Type B pancreatic cell (in vitro differentiated cells): Measurements from ENCODE around the gene HPCAL1. TPM values are rescaled to one million over a fixed set of nuclear protein-coding genes. Genes with fewer than 3 reads are reported as not detected.

Source experiments
- DNase-seq: peaks from one replicate; pipeline ENCODE4 v3.0.0; 2021; ENCODE audit warnings: mixed read lengths; ENCODE audit not compliant: unreplicated experiment; ENCODE audit errors: extremely low spot score
- H3K27ac Mint-ChIP-seq: 2 replicates; pipeline ENCODE4 v1.8.0; 2021; ENCODE audit warnings: mild to moderate bottlenecking, mixed read lengths
- H3K27me3 Mint-ChIP-seq: 2 replicates; pipeline ENCODE4 v1.8.0; 2021; ENCODE audit warnings: mixed read lengths
- H3K36me3 Mint-ChIP-seq: 2 replicates; pipeline ENCODE4 v1.8.0; 2021; ENCODE audit warnings: mixed read lengths
- H3K4me1 Mint-ChIP-seq: one replicate; pipeline ENCODE4 v1.8.0; 2021; ENCODE audit warnings: mixed read lengths; ENCODE audit not compliant: unreplicated experiment
- H3K4me3 Mint-ChIP-seq: 2 replicates; pipeline ENCODE4 v1.8.0; 2021; ENCODE audit warnings: mild to moderate bottlenecking, mixed read lengths
- H3K9me3 Mint-ChIP-seq: 2 replicates; pipeline ENCODE4 v1.8.0; 2021; ENCODE audit warnings: mixed read lengths
- CTCF ChIP-seq: fragments of 200-600 bp; sonication (generic); conservative IDR thresholded peaks from 2 replicates; pipeline ENCODE4 v1.5.0; 2021; ENCODE audit warnings: antibody characterized with exemption, mild to moderate bottlenecking
- total RNA-seq: library from RNA; stranded (reverse); gene quantifications from 2 replicates; pipeline ENCODE4 v1.2.1, GENCODE V29; 2021; ENCODE audit warnings: low replicate concordance

The HPCAL1 gene
- total RNA-seq, 1 donor from 2014 or later = 17.8 TPM

DNA sequence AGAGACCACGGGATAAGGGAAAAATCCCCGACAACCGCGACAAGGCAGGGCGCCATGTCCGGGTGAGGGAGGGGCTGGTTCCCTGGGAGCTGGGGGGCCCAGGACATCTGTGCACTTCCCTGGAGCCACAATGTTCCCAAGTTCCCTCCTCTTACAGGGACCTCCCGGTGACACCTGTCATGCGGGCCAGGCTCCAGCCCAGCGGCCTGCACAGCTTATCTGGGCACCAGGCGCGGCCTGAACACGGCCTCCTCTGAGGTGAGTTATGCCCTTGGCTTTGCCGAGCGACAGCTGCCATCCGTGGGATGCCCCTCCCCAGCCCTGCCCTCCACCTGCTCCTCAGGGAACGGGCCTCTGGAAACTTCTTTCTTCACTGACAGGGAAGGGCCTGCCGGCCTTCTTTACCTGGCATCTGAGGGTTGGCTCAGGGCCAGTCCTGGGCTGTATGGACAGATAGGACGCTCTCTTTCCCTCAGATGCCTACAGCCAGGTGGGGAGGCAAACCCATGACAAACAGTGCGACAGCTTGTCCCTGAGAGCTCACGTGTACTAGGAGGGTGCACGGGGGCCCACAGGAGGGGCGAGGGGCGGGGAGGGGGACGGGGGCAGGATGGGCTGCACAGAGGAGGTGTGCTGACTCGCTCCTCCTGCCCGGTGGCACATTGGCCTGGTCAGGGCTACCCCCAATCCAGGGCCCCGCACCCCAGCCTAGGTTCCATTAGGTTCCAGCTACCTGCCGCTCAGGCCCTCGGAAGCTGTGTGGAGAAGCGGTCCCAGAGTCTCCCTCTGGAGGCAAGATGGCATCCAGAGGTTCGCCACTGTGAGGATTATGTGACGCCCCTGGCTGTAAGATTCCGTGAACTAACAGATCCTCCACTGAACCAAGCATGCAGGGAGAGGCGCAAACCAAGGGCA is 34.9 kb upstream of the HPCAL1 start:
- H3K4me1 Mint-ChIP-seq = no peaks in the 10 kb centered on the region
- peaks cover 3% of the 10 kb centered on the region for H3K27me3 Mint-ChIP-seq
- H3K9me3 Mint-ChIP-seq = no peaks in the 10 kb centered on the region
- H3K27ac Mint-ChIP-seq = no peak overlapping the region
- TF ChIP-seq CTCF = no peak
- DNase-seq = no peak
- H3K4me3 Mint-ChIP-seq = no peak overlapping the region
- H3K36me3 Mint-ChIP-seq = no peaks in the 10 kb centered on the region

GRCh38 chr2:10269291-10269690 is 33.4 kb upstream of the HPCAL1 start:
- peak; percentile 50 for DNase-seq
- no peaks in the 10 kb centered on the region for H3K9me3 Mint-ChIP-seq
- no peak overlapping the region for H3K4me3 Mint-ChIP-seq
- H3K4me1 Mint-ChIP-seq = no peaks in the 10 kb centered on the region
- TF ChIP-seq CTCF = no peak
- no peak overlapping the region for H3K27ac Mint-ChIP-seq
- H3K36me3 Mint-ChIP-seq = no peaks in the 10 kb centered on the region
- peaks cover 3% of the 10 kb centered on the region for H3K27me3 Mint-ChIP-seq

GRCh38 chr2:10269711-10270610 is 32.7 kb upstream of the HPCAL1 start:
- Mint-ChIP-seq H3K4me3 (no peak overlapping the region), H3K27me3 (peaks cover 2% of the 10 kb centered on the region)
- DNase-seq = peak; percentile 62

GRCh38 chr2:10271509-10271908 is 31.2 kb upstream of the HPCAL1 start:
- TF ChIP-seq CTCF = no peak
- Mint-ChIP-seq H3K27ac (no peak overlapping the region), H3K4me1 (no peaks in the 10 kb centered on the region), H3K36me3 (no peaks in the 10 kb centered on the region), H3K9me3 (no peaks in the 10 kb centered on the region), H3K4me3 (no peak overlapping the region), H3K27me3 (no peaks in the 10 kb centered on the region)
- peak; percentile 42 for DNase-seq

More at GRCh38 chr2:10269711-10270610, 32.7 kb upstream of the HPCAL1 start:
- Mint-ChIP-seq H3K9me3 (no peaks in the 10 kb centered on the region), H3K27ac (no peak overlapping the region), H3K4me1 (no peaks in the 10 kb centered on the region), H3K36me3 (no peaks in the 10 kb centered on the region)
- no peak for TF ChIP-seq CTCF

- no peaks in the 10 kb centered on the region for H3K36me3 Mint-ChIP-seq
- TF ChIP-seq CTCF = no peak
- H3K4me1 Mint-ChIP-seq = no peaks in the 10 kb centered on the region
- no peak overlapping the region for H3K27ac Mint-ChIP-seq
- DNase-seq = peak; percentile 52
- H3K4me3 Mint-ChIP-seq = no peak overlapping the region
- H3K9me3 Mint-ChIP-seq = no peaks in the 10 kb centered on the region
- no peaks in the 10 kb centered on the region for H3K27me3 Mint-ChIP-seq
Observed at GRCh38 chr2:10271946-10272345, 30.8 kb upstream of the HPCAL1 start.
